NB4 (cell line): Measurements from ENCODE around the gene CTCFL.

Experiments used
- CTCF ChIP-seq: IDR thresholded peaks from one replicate; pipeline ENCODE4 v1.5.1; 2012; ENCODE audit warnings: low read depth, low read length
- POLR2A ChIP-seq: IDR thresholded peaks from 2 replicates; pipeline ENCODE4 v1.6.1; 2011; ENCODE audit warnings: mild to moderate bottlenecking; ENCODE audit not compliant: insufficient read length; ENCODE audit errors: extremely low read depth
- TF ChIP-seq, protein P1 (sequence below): IDR thresholded peaks from 2 replicates; pipeline ENCODE4 v1.6.1; 2011; ENCODE audit warnings: low read depth, low read length

DNA sequence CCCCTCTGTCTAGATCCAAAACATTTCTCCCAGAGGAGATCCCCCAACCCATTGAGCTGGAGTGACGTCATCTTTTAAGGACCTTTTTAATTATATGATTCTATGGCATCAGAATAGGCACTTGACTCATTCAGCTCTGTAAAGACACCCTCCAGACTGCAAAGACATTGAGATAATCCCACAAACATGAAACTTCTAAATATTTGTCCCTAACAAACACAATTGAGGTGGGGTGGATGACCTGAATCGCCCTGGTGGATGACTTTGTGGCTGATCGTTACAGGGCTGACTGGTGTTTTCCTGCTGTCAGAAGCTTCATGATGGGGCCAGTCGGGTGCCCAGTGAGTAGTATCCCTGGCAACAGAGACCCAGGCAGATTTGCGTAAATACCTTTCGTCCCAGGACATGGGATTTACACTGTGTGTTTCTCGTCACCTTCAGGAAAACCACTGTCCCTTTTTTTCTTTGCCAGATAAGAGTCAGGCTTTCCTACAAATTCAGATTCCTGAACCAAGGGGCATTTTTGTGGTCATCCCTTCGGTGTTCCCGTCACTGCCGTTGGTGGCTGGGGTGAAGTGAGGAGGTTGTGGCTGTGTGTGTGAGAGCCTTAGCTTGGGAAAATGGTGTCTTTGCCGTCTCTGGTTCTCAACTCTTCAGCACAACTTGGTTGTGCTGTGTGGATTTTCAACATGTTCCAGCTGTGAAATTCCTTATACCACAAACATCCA is 30.7 kb upstream of the CTCFL start:
- no peak for TF ChIP-seq POLR2A
- TF ChIP-seq, protein P1, sequence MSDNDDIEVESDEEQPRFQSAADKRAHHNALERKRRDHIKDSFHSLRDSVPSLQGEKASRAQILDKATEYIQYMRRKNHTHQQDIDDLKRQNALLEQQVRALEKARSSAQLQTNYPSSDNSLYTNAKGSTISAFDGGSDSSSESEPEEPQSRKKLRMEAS: no peak
- no peak for TF ChIP-seq CTCF
